GM20000 (cell line): ENCODE measurements around the gene MTG1.

Experiments used
- DNase-seq: peaks from one replicate; pipeline ENCODE4 v3.0.0; 2012; ENCODE audit warnings: low spot score
- TF ChIP-seq, protein P1 (sequence below): IDR thresholded peaks from 2 replicates; pipeline ENCODE4 v1.5.1; 2012; ENCODE audit warnings: mild to moderate bottlenecking, control low read depth; ENCODE audit errors: extremely low read depth, missing control alignments

Gene MTG1

DNA sequence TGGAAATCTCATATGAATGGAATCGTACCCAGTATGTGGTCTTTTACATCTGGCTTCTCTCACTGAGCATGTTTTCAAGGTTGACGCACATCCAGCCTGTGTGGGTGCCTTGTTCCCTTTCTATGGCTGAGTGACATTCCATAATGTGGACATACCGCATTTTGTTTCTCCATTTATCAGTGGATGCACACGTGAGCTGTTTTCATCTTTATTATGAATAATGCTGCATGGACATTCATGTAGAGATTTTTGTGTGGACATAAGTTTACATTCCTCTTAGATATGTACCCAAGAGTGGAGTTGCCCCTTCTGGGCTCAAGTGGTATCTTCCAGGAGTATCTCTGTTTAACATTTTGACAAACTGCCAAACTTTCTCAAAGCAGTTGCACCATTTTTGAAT is 58.5 kb downstream of the MTG1 start:
- TF ChIP-seq, protein P1, sequence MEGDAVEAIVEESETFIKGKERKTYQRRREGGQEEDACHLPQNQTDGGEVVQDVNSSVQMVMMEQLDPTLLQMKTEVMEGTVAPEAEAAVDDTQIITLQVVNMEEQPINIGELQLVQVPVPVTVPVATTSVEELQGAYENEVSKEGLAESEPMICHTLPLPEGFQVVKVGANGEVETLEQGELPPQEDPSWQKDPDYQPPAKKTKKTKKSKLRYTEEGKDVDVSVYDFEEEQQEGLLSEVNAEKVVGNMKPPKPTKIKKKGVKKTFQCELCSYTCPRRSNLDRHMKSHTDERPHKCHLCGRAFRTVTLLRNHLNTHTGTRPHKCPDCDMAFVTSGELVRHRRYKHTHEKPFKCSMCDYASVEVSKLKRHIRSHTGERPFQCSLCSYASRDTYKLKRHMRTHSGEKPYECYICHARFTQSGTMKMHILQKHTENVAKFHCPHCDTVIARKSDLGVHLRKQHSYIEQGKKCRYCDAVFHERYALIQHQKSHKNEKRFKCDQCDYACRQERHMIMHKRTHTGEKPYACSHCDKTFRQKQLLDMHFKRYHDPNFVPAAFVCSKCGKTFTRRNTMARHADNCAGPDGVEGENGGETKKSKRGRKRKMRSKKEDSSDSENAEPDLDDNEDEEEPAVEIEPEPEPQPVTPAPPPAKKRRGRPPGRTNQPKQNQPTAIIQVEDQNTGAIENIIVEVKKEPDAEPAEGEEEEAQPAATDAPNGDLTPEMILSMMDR: no peak
- no peak for DNase-seq

DNA sequence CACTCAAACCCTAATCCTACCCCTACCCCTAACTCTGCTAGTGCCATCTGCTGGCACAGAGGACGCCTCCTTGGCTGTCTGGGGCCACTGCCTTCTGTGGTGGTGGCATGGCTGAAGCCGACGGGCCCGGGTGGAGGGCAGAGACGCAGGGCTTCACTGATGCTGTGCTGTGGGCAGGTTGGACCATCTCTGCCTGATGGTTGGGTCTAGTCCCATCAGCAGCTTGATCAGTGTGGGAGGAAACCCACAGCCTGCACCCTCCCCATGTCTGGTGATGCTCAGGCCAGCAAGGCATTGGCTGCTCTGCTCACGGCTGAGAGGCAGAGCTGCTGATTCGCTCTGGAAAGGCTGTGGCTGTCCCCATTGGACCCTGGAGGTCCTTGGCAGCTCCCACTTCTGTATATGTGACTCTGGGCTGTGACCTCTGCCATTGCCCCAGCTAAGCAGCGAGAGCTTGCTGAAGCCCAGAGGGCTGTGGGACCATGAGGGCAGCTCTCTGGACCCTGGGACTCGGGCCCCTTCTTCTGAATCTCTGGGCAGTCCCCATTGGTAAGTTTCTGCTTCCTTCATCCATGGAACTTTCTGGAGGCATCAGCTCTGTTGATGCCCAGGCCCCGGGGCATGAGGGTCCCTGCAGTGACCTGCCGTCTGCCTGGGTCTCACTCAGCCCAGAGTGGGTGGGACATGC is 59.7 kb downstream of the MTG1 start, which contains the start of gene SCART1:
SCART1 (plus strand) TSS at position 430 of the 688 bp plus-strand sequence; CDS start at position 483, 53 bp downstream.
- TF ChIP-seq, protein P1: no peak
- no peak for DNase-seq

DNA sequence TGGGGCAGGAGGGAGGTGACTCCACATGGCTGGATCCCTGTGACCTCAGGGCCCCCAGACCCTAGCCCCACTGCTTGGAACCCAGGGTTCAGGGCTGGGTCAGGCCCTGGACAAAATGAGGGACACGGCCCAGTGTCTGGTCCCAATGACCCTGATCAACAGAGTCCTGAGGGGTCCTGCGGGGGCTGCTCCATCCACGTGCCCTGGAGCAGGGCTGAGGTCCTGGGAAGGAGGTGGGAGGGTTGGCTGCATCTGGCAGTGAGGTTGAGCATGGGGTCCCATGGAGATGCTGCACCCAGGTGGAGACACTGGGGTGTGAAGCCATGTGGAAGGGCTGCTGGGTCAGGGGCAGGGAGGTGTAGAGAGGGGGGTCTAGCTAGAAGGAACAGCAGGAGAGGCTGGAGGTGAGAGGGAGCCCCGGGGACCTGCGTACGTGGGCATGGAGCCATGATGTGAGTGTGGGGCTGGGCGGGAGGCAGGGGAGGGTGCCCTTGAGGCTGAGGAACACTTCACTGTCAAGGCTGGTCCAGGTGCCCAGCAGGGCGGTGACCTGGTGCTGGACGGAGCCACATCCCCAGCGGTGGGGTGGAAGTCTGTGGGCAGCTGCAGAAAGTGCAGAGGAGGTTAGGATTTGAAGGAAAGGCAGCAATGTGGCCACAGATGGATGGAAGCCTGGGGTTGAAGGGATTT is 60.4 kb downstream of the MTG1 start:
- TF ChIP-seq, protein P1: no peak
- no peak for DNase-seq

DNA sequence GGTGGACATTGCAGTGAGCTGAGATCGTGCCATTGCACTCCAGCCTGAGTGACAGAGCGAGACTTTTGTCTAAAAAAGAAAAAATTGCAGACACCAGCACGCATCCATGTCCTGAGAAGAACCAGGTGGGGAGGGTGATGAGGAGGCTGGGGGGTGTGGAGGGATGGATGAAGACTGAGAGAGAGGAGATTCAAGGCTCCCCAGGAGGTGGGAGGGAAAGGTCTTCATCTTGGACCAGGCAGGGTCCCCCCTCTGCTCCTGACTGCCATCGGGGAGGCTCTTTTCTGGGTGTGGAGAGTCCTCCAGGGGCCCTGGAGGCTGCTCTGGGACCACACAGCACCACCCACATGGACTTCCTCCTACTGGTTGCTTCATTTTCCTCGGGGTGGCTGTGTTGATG is 61.2 kb downstream of the MTG1 start:
- no peak for DNase-seq
- TF ChIP-seq, protein P1: no peak

DNA sequence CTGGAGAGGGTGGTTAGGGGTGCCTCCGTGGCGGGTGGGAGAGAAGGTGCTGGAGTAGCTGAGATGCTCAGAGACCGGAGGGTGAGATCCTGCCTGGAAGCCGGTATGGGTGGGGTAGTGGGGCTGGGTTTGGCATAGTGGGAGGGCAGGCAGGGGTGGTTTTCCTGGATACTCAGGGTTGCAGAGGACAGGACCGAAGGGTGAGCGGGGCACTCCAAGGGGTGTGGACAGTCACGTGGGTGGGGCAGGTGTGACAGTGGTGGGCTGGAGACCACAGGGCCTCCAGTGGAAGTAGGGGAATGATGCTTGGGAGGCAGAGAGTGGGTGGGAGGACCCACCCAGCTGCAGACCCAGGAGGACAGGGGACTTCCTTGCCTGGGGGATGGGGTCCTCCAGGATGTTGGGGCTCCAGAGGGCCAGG is 61.7 kb downstream of the MTG1 start:
- TF ChIP-seq, protein P1: no peak
- DNase-seq: no peak

DNA sequence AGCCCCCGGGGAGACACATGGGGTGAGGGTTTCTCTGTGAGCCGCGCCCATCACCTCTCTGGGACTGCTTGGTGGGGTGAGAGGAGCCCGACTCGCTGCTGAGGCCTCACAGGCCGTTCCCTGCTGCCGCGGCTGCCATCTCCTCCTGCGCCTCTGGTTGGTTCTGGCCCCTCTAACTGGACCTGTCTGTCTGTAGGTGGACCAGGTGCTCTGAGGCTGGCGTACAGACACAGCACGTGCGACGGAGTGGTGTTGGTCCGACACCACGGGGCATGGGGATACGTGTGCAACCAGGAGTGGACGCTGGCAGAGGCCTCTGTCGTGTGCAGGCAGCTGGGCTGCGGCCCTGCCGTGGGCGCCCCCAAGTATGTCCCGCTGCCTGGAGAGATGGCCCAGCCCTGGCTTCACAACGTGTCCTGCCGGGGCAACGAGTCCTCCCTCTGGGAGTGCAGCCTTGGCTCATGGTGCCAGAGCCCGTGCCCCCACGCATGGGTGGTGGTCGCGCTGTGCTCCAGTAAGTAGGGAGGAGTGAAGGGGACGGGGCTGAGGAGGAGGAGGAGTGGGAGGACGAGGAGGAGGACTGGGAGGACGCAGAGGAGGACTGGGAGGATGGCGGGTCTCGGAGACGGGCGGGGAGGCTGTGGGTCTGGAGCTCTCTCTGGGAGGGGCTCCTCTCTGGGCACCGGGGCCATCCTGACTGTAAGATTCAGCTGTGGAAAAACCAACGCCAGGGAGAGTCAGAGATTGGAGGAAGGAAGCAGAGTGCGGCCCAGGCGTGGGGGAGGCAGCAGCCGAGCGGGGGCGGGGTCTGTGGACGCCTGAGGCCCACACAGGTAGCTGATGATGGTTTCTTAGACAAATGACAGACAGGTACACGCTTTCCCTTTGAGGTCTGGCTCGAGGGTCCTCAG is 62.3 kb downstream of the MTG1 start:
- no peak for DNase-seq
- TF ChIP-seq, protein P1: no peak
